ENCODE measurements around the gene SNX17.
"Not testable (repeated sequence)": the region's sequence is repeated elsewhere in the genome, so short reads cannot be mapped to it uniquely, and the experiment has no call there.

Gene SNX17
- total RNA-seq, result 60.0 to 221 (median 146) reads per million in 18 experiments

GRCh38 chr2:27370026-27370815 is at the start of gene SNX17, which contains the start of gene EIF2B4:
SNX17 (plus strand) TSS chr2:27370616; CDS start chr2:27370744, 128 bp downstream.
EIF2B4 (minus strand) TSS chr2:27370338; CDS start chr2:27370314, 24 bp downstream.
- DNase-seq, result peak; percentile 100

GRCh38 chr2:27320958-27321543 is 49.4 kb upstream of the SNX17 start:
- peak; percentile 33 to 62 for DNase-seq

GRCh38 chr2:27322301-27322765 is 48.1 kb upstream of the SNX17 start:
- peak; percentile 43 to 65 for DNase-seq

- peak; percentile 88 to 95 for DNase-seq
Observed at GRCh38 chr2:27322766-27323595, 47.4 kb upstream of the SNX17 start, which contains the start of gene MPV17. MPV17 (minus strand) TSS chr2:27323097; CDS start chr2:27322517, 580 bp downstream.

GRCh38 chr2:27323596-27324285 is 46.7 kb upstream of the SNX17 start:
- DNase-seq, result no peak

GRCh38 chr2:27324720-27325119 is 45.7 kb upstream of the SNX17 start:
- no peak for DNase-seq

- DNase-seq, result no peak
Observed at GRCh38 chr2:27335311-27335710, 35.1 kb upstream of the SNX17 start.

- DNase-seq, result no peak
Observed at GRCh38 chr2:27336173-27336572, 34.2 kb upstream of the SNX17 start.

GRCh38 chr2:27347641-27348040 is 22.8 kb upstream of the SNX17 start:
- DNase-seq, result no peak

- no peak for DNase-seq
Observed at GRCh38 chr2:27350106-27350693, 20.2 kb upstream of the SNX17 start.

- no peak for DNase-seq
Observed at GRCh38 chr2:27351802-27352598, 18.4 kb upstream of the SNX17 start.

- DNase-seq, result not testable (repeated sequence)
Observed at GRCh38 chr2:27353386-27353761, 17.0 kb upstream of the SNX17 start.

- peak; percentile 28 to 40 for DNase-seq
Observed at GRCh38 chr2:27353762-27354596, 16.4 kb upstream of the SNX17 start.

- no peak for DNase-seq
Observed at GRCh38 chr2:27354597-27354927, 15.9 kb upstream of the SNX17 start.

- DNase-seq, result peak; percentile 85 to 92
Observed at GRCh38 chr2:27356056-27356381, 14.4 kb upstream of the SNX17 start.

GRCh38 chr2:27356382-27357181 is 13.8 kb upstream of the SNX17 start, which contains the start of gene GTF3C2:
GTF3C2 (minus strand) TSS chr2:27356764; CDS start chr2:27343554, 13,210 bp downstream.
- peak; percentile 97 to 98 for DNase-seq

GRCh38 chr2:27362678-27363420 is 7.6 kb upstream of the SNX17 start:
- no peak for DNase-seq

GRCh38 chr2:27363933-27364332 is 6.5 kb upstream of the SNX17 start:
- DNase-seq, result no peak
